Epithelial cell of prostate (primary cell): ENCODE data around the gene KCNQ1.
"Not testable (repeated sequence)": the region's sequence is repeated elsewhere in the genome, so short reads cannot be mapped to it uniquely, and the experiment has no call there.

Source experiments
- DNase-seq: peaks from one replicate; pipeline ENCODE4 v3.0.0-alpha.2; 2011; ENCODE audit warnings: low read depth, low spot score
- H3K27ac ChIP-seq: fragments of 450-650 bp; 2 replicates; pipeline ENCODE4 v1.5.1; 2017; ENCODE audit warnings: mild to moderate bottlenecking

Gene KCNQ1

GRCh38 chr11:2468363-2469235 is 23.8 kb downstream of the KCNQ1 start:
- H3K27ac ChIP-seq = no peak overlapping the region
- no peak for DNase-seq

GRCh38 chr11:2470495-2470894 is 25.7 kb downstream of the KCNQ1 start:
- no peak for DNase-seq

GRCh38 chr11:2471048-2471803 is 26.4 kb downstream of the KCNQ1 start:
- no peak for DNase-seq
- no peak overlapping the region for H3K27ac ChIP-seq

More at GRCh38 chr11:2470495-2470894, 25.7 kb downstream of the KCNQ1 start:
- H3K27ac ChIP-seq = no peak overlapping the region

- no peak overlapping the region for H3K27ac ChIP-seq
- no peak for DNase-seq
Observed at GRCh38 chr11:2471804-2472096, 26.9 kb downstream of the KCNQ1 start.

GRCh38 chr11:2472428-2473186 is 27.8 kb downstream of the KCNQ1 start:
- no peak for DNase-seq
- H3K27ac ChIP-seq = no peak overlapping the region

- no peak for DNase-seq
- H3K27ac ChIP-seq = no peak overlapping the region
Observed at GRCh38 chr11:2473361-2474058, 28.7 kb downstream of the KCNQ1 start.

GRCh38 chr11:2474059-2474901 is 29.5 kb downstream of the KCNQ1 start:
- no peak overlapping the region for H3K27ac ChIP-seq
- no peak for DNase-seq

GRCh38 chr11:2475136-2475918 is 30.5 kb downstream of the KCNQ1 start:
- no peak for DNase-seq
- no peak overlapping the region for H3K27ac ChIP-seq

GRCh38 chr11:2477254-2477653 is 32.4 kb downstream of the KCNQ1 start:
- no peak overlapping the region for H3K27ac ChIP-seq
- no peak for DNase-seq

- H3K27ac ChIP-seq = no peak overlapping the region
- no peak for DNase-seq
Observed at GRCh38 chr11:2477936-2478335, 33.1 kb downstream of the KCNQ1 start.

GRCh38 chr11:2480067-2480873 is 35.5 kb downstream of the KCNQ1 start:
- H3K27ac ChIP-seq, DNase-seq: not testable (repeated sequence)

- no peak for DNase-seq
- no peak overlapping the region for H3K27ac ChIP-seq
Observed at GRCh38 chr11:2480874-2481220, 36.0 kb downstream of the KCNQ1 start.

- no peak overlapping the region for H3K27ac ChIP-seq
- DNase-seq = no peak
Observed at GRCh38 chr11:2481253-2481652, 36.4 kb downstream of the KCNQ1 start.

GRCh38 chr11:2482204-2482603 is 37.4 kb downstream of the KCNQ1 start:
- no peak for DNase-seq
- no peak overlapping the region for H3K27ac ChIP-seq

GRCh38 chr11:2482745-2483144 is 37.9 kb downstream of the KCNQ1 start:
- DNase-seq = no peak
- H3K27ac ChIP-seq = no peak overlapping the region

GRCh38 chr11:2483426-2483825 is 38.6 kb downstream of the KCNQ1 start:
- no peak for DNase-seq
- H3K27ac ChIP-seq = no peak overlapping the region

- H3K27ac ChIP-seq = no peak overlapping the region
- no peak for DNase-seq
Observed at GRCh38 chr11:2484576-2485125, 39.8 kb downstream of the KCNQ1 start.

GRCh38 chr11:2488004-2488403 is 43.2 kb downstream of the KCNQ1 start:
- DNase-seq = no peak
- no peak overlapping the region for H3K27ac ChIP-seq
